ENCODE measurements around the gene NAA60.

NAA60 gene

DNA sequence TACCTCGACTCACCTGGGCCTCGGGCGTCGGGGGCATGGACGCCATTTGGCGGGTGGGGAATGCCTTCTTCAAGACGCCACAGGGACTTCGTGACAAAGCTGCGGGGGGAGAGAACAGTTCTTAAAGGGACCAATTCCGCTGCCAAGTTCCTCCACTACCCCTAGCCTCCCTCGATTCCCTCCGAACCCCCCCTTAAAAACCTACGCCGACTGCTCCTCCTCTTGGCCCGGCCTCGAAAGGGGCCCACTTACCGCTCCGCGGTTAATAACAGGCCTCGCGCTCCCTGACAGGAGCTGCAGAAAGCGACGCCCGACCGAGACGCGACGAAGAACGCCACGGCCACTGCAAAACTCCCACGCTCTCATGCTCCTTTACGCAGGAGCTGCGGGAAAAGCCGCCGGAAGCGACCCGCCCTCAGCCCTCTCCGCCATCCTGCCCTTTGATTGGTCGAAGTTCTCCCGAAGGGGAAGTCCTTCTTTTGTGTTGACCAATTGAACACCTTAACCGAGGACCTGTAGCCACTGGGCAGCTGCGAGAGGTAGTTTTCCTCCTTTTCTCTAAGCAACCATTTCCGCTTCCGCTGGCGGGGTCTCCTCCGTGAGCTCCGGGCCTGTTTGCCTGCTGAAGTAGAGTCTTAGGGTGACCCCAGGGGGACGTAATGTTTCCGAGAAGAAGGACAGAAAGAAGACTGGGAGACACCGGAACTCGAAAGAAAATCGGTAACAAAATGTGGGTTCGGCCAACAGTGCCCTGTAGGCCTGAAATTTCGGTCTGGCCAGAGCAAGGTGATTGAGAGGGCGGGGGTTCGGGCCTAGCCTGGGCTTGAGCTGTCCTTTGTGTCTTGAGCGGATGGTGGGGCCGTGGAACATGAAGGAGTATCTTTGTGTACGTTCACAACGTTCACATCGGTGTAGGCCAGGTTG is at the start of gene NAA60, which contains the start of gene ZNF597:
Gene NAA60, plus strand, starts transcription at position 573 of the 924 bp plus-strand sequence. CDS start 32,548 bp downstream, outside the sequence.
Gene ZNF597, minus strand, starts transcription at position 397 of the 924 bp plus-strand sequence. Its CDS starts 351 bp downstream, at position 46.
- peak; percentile 95 for DNase-seq (ENCODE audit: low read depth)
- H3K4me3 ChIP-seq (ENCODE audit: low read depth, low read length): peak within 1 kb of the TSS; percentile 57
- TF ChIP-seq, protein P1, sequence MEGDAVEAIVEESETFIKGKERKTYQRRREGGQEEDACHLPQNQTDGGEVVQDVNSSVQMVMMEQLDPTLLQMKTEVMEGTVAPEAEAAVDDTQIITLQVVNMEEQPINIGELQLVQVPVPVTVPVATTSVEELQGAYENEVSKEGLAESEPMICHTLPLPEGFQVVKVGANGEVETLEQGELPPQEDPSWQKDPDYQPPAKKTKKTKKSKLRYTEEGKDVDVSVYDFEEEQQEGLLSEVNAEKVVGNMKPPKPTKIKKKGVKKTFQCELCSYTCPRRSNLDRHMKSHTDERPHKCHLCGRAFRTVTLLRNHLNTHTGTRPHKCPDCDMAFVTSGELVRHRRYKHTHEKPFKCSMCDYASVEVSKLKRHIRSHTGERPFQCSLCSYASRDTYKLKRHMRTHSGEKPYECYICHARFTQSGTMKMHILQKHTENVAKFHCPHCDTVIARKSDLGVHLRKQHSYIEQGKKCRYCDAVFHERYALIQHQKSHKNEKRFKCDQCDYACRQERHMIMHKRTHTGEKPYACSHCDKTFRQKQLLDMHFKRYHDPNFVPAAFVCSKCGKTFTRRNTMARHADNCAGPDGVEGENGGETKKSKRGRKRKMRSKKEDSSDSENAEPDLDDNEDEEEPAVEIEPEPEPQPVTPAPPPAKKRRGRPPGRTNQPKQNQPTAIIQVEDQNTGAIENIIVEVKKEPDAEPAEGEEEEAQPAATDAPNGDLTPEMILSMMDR (conservative IDR thresholded peaks at IDR 0.05; ENCODE audit: low read depth, low read length): no peak

DNA sequence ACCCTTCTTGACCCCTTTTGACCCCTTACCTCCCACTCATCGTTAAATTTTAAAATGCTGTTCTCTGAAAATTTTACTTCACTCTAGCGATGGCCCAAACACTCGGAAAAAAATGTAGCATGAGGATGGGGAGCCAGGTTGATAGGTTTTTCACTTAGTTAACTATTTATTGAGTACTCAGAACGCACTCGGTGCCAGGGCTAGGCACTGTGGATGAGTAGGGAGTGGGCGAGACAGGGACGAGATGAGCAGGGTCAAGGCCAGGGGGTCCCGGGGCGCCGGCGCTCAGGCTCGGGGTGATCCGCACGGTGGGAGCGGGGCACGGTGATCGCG is 43.1 kb upstream of the NAA60 start:
- H3K4me3 ChIP-seq (ENCODE audit: low read depth, low read length): peak overlapping the region; percentile 90
- no peak for DNase-seq (ENCODE audit: low read depth)
- TF ChIP-seq, protein P1 (conservative IDR thresholded peaks at IDR 0.05; ENCODE audit: low read depth, low read length): no peak

DNA sequence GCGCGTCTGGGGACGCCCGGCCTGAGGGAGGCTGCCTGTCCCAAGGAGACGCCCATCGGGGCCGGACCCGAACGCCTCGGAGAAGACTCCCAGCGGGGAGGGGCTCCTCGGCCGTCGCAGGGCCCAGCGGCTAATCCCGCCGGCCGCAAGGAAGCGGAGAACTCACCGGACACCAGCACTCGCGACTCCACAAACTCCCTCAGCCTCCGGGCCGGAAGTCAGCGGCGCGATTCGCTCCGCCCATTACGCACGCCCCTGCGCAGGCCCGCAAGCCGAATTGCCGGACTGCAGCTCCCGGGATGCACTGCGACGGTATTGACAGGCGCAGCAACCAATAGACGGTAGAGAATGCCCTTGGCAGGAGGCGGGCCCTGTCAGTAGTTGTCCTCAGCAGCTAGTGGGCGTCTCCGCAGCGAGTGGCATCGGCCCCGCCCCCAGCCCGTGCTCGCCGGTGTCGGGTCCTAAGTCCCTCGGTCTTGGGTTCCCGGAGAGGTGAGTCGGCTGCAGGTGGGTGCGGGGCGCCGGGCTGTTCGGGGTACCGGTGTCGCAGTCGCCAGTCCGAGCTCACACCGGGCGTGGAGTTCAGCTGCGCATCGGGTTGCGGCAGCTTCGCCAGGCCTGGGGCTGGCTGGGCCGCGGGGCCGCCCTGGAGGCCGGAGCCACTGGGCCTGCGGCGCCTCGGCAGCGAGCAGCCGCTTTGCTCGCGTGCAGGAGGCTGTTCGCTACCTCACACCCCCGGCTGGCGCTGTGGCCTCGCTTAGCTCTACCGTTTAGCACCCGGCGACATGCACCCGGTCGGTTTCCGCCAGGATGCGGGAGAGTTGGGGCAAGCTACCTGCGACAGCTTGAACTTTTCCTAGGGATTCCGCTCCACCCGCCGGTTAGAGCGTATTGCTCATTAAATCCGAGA is 42.4 kb upstream of the NAA60 start, which contains the start of the genes ZNF174 and ZSCAN32:
Gene ZNF174, plus strand, starts transcription at position 437 of the 910 bp plus-strand sequence. CDS start 790 bp downstream, outside the sequence.
Gene ZSCAN32, minus strand, starts transcription at position 226 of the 910 bp plus-strand sequence. CDS start 3,447 bp downstream, outside the sequence.
- TF ChIP-seq, protein P1 (conservative IDR thresholded peaks at IDR 0.05; ENCODE audit: low read depth, low read length): no peak
- DNase-seq (ENCODE audit: low read depth): peak; percentile 100

DNA sequence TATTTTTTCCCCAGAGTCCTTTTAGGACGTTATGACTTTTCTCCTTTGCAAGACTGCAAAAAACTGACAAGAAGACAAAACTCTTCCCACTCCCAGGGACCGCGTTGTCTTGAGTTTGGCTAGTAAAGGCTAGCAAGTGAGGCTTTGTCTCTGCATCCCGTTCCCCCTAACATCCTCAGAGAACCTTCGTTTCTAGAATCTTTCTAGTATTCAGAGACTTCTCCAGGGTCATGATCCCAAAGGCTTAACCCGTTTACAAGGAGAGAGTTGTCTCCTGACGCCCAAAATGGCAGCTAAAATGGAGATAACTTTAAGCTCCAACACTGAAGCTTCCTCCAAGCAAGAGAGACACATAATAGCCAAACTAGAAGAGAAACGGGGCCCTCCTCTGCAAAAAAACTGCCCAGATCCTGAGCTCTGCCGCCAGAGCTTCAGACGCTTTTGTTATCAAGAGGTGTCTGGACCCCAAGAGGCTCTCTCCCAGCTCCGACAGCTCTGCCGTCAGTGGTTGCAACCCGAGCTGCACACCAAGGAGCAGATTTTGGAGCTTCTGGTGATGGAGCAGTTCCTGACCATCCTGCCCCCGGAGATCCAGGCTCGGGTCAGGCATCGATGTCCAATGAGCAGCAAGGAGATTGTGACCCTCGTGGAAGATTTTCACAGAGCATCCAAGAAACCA is 41.6 kb upstream of the NAA60 start:
- TF ChIP-seq, protein P1 (conservative IDR thresholded peaks at IDR 0.05; ENCODE audit: low read depth, low read length): no peak
- H3K4me3 ChIP-seq (ENCODE audit: low read depth, low read length): peak overlapping the region; percentile 90
- peak; percentile 47 for DNase-seq (ENCODE audit: low read depth)

More for the DNA sequence above, 42.4 kb upstream of the NAA60 start, which contains the start of the genes ZNF174 and ZSCAN32:
- H3K4me3 ChIP-seq (ENCODE audit: low read depth, low read length): peak within 1 kb of the TSS; percentile 90

DNA sequence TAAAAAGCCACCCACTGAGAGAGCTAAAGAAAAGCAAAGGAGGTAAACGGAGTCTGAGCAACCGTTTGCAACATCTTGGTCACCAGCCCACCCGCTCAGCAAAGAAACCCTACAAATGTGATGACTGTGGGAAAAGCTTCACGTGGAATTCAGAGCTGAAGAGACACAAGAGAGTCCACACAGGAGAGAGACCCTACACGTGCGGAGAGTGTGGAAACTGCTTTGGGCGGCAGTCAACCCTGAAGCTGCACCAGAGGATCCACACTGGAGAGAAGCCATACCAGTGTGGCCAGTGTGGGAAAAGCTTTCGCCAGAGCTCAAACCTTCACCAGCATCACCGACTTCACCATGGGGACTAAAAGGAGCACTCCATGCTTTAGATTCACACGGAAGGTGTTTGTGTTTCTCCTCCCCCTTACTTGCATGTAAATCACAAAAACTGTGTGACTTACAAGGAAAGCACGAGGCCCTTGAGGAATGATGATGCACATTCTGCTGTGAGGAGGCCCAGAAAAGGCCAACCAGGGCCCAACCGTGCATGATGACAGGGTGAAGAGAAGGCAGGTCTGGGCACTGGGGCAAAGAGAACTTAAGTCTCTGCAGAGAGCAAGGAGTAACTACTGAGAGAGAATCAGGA is 34.8 kb upstream of the NAA60 start:
- TF ChIP-seq, protein P1 (conservative IDR thresholded peaks at IDR 0.05; ENCODE audit: low read depth, low read length): no peak
- no peak for DNase-seq (ENCODE audit: low read depth)
- no peak overlapping the region for H3K4me3 ChIP-seq (ENCODE audit: low read depth, low read length)
